Nephron (organoid): Measurements from ENCODE around the gene PIK3C2G.

Source experiments
- H3K27ac Mint-ChIP-seq, 3 experiments: 2 replicates each; pipeline ENCODE4 v1.8.0; 2020; ENCODE audit warnings: mixed read lengths in 3 of 3, mild to moderate bottlenecking in 2 of 3, moderate library complexity in 1 of 3
- H3K27me3 Mint-ChIP-seq: 2 replicates; pipeline ENCODE4 v1.8.0; 2021; ENCODE audit warnings: low read depth, mild to moderate bottlenecking, moderate library complexity, mixed read lengths
- H3K36me3 Mint-ChIP-seq: 2 replicates; pipeline ENCODE4 v1.8.0; 2020; ENCODE audit warnings: low read depth, mixed read lengths
- H3K4me1 Mint-ChIP-seq: 2 replicates; pipeline ENCODE4 v1.8.0; 2020; ENCODE audit warnings: mixed read lengths
- H3K4me3 Mint-ChIP-seq, 3 experiments: 2 replicates each; pipeline ENCODE4 v1.8.0; 2020; ENCODE audit warnings: mild to moderate bottlenecking in 3 of 3, mixed read lengths in 3 of 3, moderate library complexity in 2 of 3
- H3K9me3 Mint-ChIP-seq: 2 replicates; pipeline ENCODE4 v1.8.0; 2020; ENCODE audit warnings: mixed read lengths
- TF ChIP-seq, protein P1 (sequence below), 3 experiments: fragments of 200-600 bp; sonication (generic); IDR thresholded peaks; one replicate each; pipeline ENCODE4 v1.5.0; 2021; ENCODE audit warnings: antibody characterized with exemption in 3 of 3; ENCODE audit not compliant: unreplicated experiment in 3 of 3

Gene PIK3C2G

GRCh38 chr12:18653465-18653864 is 392.1 kb downstream of the PIK3C2G start:
- H3K4me1 Mint-ChIP-seq, result peaks cover 5% of the 10 kb centered on the region
- TF ChIP-seq, protein P1, sequence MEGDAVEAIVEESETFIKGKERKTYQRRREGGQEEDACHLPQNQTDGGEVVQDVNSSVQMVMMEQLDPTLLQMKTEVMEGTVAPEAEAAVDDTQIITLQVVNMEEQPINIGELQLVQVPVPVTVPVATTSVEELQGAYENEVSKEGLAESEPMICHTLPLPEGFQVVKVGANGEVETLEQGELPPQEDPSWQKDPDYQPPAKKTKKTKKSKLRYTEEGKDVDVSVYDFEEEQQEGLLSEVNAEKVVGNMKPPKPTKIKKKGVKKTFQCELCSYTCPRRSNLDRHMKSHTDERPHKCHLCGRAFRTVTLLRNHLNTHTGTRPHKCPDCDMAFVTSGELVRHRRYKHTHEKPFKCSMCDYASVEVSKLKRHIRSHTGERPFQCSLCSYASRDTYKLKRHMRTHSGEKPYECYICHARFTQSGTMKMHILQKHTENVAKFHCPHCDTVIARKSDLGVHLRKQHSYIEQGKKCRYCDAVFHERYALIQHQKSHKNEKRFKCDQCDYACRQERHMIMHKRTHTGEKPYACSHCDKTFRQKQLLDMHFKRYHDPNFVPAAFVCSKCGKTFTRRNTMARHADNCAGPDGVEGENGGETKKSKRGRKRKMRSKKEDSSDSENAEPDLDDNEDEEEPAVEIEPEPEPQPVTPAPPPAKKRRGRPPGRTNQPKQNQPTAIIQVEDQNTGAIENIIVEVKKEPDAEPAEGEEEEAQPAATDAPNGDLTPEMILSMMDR (IDR thresholded peaks at IDR 0.05; ENCODE audit: unreplicated experiment in 3 of 3), result no peak
- peaks cover 14% of the 10 kb centered on the region for H3K9me3 Mint-ChIP-seq
- H3K27ac Mint-ChIP-seq, result no peak overlapping the region
- no peak overlapping the region for H3K4me3 Mint-ChIP-seq
- H3K27me3 Mint-ChIP-seq, result no peaks in the 10 kb centered on the region
- no peaks in the 10 kb centered on the region for H3K36me3 Mint-ChIP-seq

GRCh38 chr12:18655351-18655750 is 394.0 kb downstream of the PIK3C2G start:
- Mint-ChIP-seq H3K4me1 (no peaks in the 10 kb centered on the region), H3K4me3 (no peak overlapping the region), H3K36me3 (no peaks in the 10 kb centered on the region), H3K9me3 (peaks cover 21% of the 10 kb centered on the region), H3K27me3 (no peaks in the 10 kb centered on the region), H3K27ac (no peak overlapping the region)
- TF ChIP-seq, protein P1 (IDR thresholded peaks at IDR 0.05; ENCODE audit: unreplicated experiment in 3 of 3), result no peak

- H3K9me3 Mint-ChIP-seq, result peaks cover 42% of the 10 kb centered on the region
- H3K27me3 Mint-ChIP-seq, result no peaks in the 10 kb centered on the region
- TF ChIP-seq, protein P1 (IDR thresholded peaks at IDR 0.05; ENCODE audit: unreplicated experiment in 3 of 3), result no peak
- H3K36me3 Mint-ChIP-seq, result no peaks in the 10 kb centered on the region
- no peak overlapping the region for H3K4me3 Mint-ChIP-seq
- H3K27ac Mint-ChIP-seq, result no peak overlapping the region
- H3K4me1 Mint-ChIP-seq, result no peaks in the 10 kb centered on the region
Observed at GRCh38 chr12:18658179-18658578, 396.9 kb downstream of the PIK3C2G start.

DNA sequence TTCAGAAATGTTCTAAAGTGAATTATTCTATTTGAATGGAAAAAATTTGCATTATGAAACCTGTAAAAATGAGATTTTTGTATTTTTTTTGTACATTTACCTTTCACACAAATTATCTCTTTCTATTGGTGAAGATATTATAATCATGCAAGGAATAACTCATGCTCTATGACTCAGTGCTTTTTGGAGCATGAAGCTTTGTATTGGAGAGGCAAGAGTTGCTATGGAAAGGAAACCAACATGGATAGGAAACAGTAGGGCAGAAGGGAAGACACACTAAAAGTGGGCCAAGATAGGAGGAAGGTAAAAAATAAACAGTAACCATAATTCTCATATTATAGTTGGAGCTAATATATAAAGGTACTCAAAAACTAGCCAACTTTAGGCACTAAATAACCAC is 397.5 kb downstream of the PIK3C2G start:
- no peaks in the 10 kb centered on the region for H3K4me1 Mint-ChIP-seq
- no peak overlapping the region for H3K27ac Mint-ChIP-seq
- no peaks in the 10 kb centered on the region for H3K36me3 Mint-ChIP-seq
- TF ChIP-seq, protein P1 (IDR thresholded peaks at IDR 0.05; ENCODE audit: unreplicated experiment in 3 of 3), result no peak
- no peak overlapping the region for H3K4me3 Mint-ChIP-seq
- peaks cover 43% of the 10 kb centered on the region for H3K9me3 Mint-ChIP-seq
- no peaks in the 10 kb centered on the region for H3K27me3 Mint-ChIP-seq

DNA sequence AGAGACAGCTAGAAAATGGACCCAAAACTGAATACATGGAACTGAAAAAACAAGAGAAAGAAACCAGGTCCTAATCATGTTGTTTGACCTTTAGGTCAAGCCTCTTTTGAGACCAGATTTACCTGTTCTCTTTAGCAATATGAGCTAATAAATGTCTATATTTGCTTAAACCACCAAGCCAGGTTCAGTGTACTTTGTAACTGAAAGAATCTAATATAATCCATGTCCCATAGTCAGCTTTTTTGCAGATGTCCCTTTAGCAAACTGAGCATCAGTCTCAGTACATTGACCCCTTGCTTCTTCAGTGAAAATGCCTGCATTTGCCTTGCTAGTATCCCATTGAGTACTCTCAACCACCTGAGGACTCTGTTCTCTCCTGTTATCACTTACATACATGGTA is 414.8 kb downstream of the PIK3C2G start:
- Mint-ChIP-seq H3K9me3 (no peaks in the 10 kb centered on the region), H3K27me3 (no peaks in the 10 kb centered on the region), H3K27ac (peak overlapping the region in 2 of 3 experiments; percentile 55 to 76), H3K36me3 (no peaks in the 10 kb centered on the region), H3K4me1 (peaks cover 13% of the 10 kb centered on the region), H3K4me3 (no peak overlapping the region)
- TF ChIP-seq, protein P1 (IDR thresholded peaks at IDR 0.05; ENCODE audit: unreplicated experiment in 3 of 3), result no peak

GRCh38 chr12:18676996-18677588 is 415.8 kb downstream of the PIK3C2G start:
- Mint-ChIP-seq H3K27ac (peak overlapping the region; percentile 55 to 77 (median 76)), H3K4me3 (no peak overlapping the region), H3K27me3 (no peaks in the 10 kb centered on the region), H3K36me3 (no peaks in the 10 kb centered on the region), H3K9me3 (no peaks in the 10 kb centered on the region), H3K4me1 (peaks cover 13% of the 10 kb centered on the region)
- TF ChIP-seq, protein P1 (IDR thresholded peaks at IDR 0.05; ENCODE audit: unreplicated experiment in 3 of 3), result no peak
